Epithelial cell of proximal tubule (primary cell): ENCODE measurements around the gene FBN2. TPM values are rescaled to one million over a fixed set of nuclear protein-coding genes. Genes with fewer than 3 reads are reported as not detected.

Source experiments
- DNase-seq: peaks from one replicate; pipeline ENCODE4 v3.0.0-alpha.2; 2011; ENCODE audit warnings: low read depth
- H3K4me3 ChIP-seq: 2 replicates; pipeline ENCODE4 v1.5.1; 2011; ENCODE audit warnings: low read depth, mild to moderate bottlenecking, low read length
- CTCF ChIP-seq: conservative IDR thresholded peaks from 2 replicates; pipeline ENCODE4 v1.5.1; 2012; ENCODE audit warnings: low read depth, mild to moderate bottlenecking, low read length
- total RNA-seq: library from RNA; depleted of rRNA; stranded (reverse); fragments of >200 nt; gene quantifications from 2 replicates; pipeline ENCODE4 v1.2.3, GENCODE V29; 2015

The FBN2 gene
- total RNA-seq, 1 donor from 2014 or later = 7.6 TPM

GRCh38 chr5:128290152-128290858 lies 247.7 kb downstream of the FBN2 start:
- TF ChIP-seq CTCF = no peak
- no peak overlapping the region for H3K4me3 ChIP-seq
- peak; percentile 76 for DNase-seq

- no peak for TF ChIP-seq CTCF
- no peak for DNase-seq
- H3K4me3 ChIP-seq = no peak overlapping the region
Measured at GRCh38 chr5:128287740-128288139, 250.3 kb downstream of the FBN2 start.

GRCh38 chr5:128284236-128284635 lies 253.8 kb downstream of the FBN2 start:
- TF ChIP-seq CTCF = no peak
- H3K4me3 ChIP-seq = no peak overlapping the region
- DNase-seq = peak; percentile 61

GRCh38 chr5:128279345-128279744 lies 258.7 kb downstream of the FBN2 start:
- DNase-seq = no peak
- TF ChIP-seq CTCF = no peak
- H3K4me3 ChIP-seq = no peak overlapping the region

- no peak for DNase-seq
- H3K4me3 ChIP-seq = no peak overlapping the region
- no peak for TF ChIP-seq CTCF
Measured at GRCh38 chr5:128276537-128277216, 261.4 kb downstream of the FBN2 start.

- no peak for DNase-seq
- TF ChIP-seq CTCF = no peak
Measured at GRCh38 chr5:128274441-128274840, 263.6 kb downstream of the FBN2 start.

More at GRCh38 chr5:128274441-128274840, 263.6 kb downstream of the FBN2 start:
- no peak overlapping the region for H3K4me3 ChIP-seq
